Measurements from ENCODE around the gene TTC27. TPM values are rescaled to one million over a fixed set of nuclear protein-coding genes. Genes with fewer than 3 reads are reported as not detected.

TTC27 gene
- total RNA-seq, 2 donors from 2014 or later = 16.4 to 20.3 TPM

DNA sequence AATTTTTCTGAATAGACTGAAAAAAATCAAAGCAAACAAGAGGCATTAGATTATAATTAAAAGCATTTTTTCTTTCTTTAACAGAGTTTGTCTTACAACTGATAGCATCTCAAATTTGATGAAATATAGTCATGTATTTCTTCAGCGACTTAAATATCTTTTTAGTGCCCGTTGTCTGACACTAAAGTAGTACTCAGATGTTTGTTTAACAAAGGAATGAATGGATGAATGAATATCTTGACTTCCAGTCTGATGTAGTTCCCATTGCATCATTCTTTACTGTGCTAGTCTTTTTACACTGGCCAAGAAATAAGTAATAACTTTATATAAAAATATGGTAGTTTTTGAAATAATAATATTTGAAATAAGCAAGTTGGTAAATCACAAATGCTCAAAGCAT lies 111.1 kb downstream of the TTC27 start:
- Mint-ChIP-seq H3K4me3 (no peak overlapping the region), H3K27ac (no peak overlapping the region)
- DNase-seq = no peak

DNA sequence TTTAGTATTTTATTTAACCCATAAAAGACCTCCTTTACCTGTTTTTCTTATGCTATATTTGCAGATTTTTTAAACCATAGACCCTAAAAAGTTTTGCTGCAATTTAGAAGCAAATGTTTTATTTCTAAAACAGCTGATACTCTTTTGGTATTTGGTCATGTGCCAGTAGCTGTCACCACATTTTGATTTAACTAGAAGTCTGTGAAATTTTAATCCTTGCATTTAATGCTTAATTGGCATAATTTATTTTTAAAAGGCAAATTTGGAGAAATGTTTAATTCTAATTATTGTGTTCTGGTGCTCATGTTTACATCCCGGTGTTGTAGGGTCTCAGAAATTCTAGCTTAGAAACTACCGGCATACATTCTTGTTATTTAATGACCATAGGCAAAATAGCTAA lies 111.8 kb downstream of the TTC27 start:
- no peak overlapping the region for H3K27ac ChIP-seq (ENCODE audit: low read depth, low read length)
- H3K4me1 Mint-ChIP-seq = peaks cover 3% of the 10 kb centered on the region
- H3K4me3 ChIP-seq (ENCODE audit: low read length) = no peak overlapping the region
- no peak overlapping the region for H3K9ac ChIP-seq (ENCODE audit: extremely low read depth, low read length, poor library complexity, severe bottlenecking)
- TF ChIP-seq, protein P1, sequence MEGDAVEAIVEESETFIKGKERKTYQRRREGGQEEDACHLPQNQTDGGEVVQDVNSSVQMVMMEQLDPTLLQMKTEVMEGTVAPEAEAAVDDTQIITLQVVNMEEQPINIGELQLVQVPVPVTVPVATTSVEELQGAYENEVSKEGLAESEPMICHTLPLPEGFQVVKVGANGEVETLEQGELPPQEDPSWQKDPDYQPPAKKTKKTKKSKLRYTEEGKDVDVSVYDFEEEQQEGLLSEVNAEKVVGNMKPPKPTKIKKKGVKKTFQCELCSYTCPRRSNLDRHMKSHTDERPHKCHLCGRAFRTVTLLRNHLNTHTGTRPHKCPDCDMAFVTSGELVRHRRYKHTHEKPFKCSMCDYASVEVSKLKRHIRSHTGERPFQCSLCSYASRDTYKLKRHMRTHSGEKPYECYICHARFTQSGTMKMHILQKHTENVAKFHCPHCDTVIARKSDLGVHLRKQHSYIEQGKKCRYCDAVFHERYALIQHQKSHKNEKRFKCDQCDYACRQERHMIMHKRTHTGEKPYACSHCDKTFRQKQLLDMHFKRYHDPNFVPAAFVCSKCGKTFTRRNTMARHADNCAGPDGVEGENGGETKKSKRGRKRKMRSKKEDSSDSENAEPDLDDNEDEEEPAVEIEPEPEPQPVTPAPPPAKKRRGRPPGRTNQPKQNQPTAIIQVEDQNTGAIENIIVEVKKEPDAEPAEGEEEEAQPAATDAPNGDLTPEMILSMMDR (conservative IDR thresholded peaks at IDR 0.05) = no peak
- no peaks in the 10 kb centered on the region for H3K9me3 ChIP-seq (ENCODE audit: control insufficient read depth, low read length)
- H3K27me3 Mint-ChIP-seq (ENCODE audit: insufficient read depth) = no peaks in the 10 kb centered on the region
- H3K36me3 ChIP-seq (ENCODE audit: control insufficient read depth, insufficient read depth, low read length) = peaks cover 7% of the 10 kb centered on the region
- no peaks in the 10 kb centered on the region for H3K9me3 Mint-ChIP-seq
- no peak overlapping the region for H3K27ac Mint-ChIP-seq
- H3K4me3 Mint-ChIP-seq = no peak overlapping the region
- no peak for DNase-seq
- H3K27me3 ChIP-seq (ENCODE audit: control insufficient read depth, insufficient read depth, low read length, poor library complexity, severe bottlenecking) = no peaks in the 10 kb centered on the region
- 95 to 100% methylated on average over 2 of the region's 2 CpGs for WGBS, 2 experiments (ENCODE audit: insufficient coverage in 1 of 2, insufficient read length in 1 of 2)
- no peaks in the 10 kb centered on the region for H3K4me1 ChIP-seq (ENCODE audit: control insufficient read depth, insufficient read depth, low read length)
- H3K36me3 Mint-ChIP-seq (ENCODE audit: low read depth) = peaks cover 5% of the 10 kb centered on the region

More for the DNA sequence above, 111.1 kb downstream of the TTC27 start:
- TF ChIP-seq, protein P1 (conservative IDR thresholded peaks at IDR 0.05) = no peak
- H3K4me1 Mint-ChIP-seq = peaks cover 3% of the 10 kb centered on the region
- no peak overlapping the region for H3K27ac ChIP-seq (ENCODE audit: low read depth, low read length)
- no peak overlapping the region for H3K9ac ChIP-seq (ENCODE audit: extremely low read depth, low read length, poor library complexity, severe bottlenecking)
- H3K36me3 ChIP-seq (ENCODE audit: control insufficient read depth, insufficient read depth, low read length) = peaks cover 7% of the 10 kb centered on the region
- no peaks in the 10 kb centered on the region for H3K27me3 ChIP-seq (ENCODE audit: control insufficient read depth, insufficient read depth, low read length, poor library complexity, severe bottlenecking)
- no peaks in the 10 kb centered on the region for H3K9me3 ChIP-seq (ENCODE audit: control insufficient read depth, low read length)
- H3K4me1 ChIP-seq (ENCODE audit: control insufficient read depth, insufficient read depth, low read length) = no peaks in the 10 kb centered on the region
- H3K27me3 Mint-ChIP-seq (ENCODE audit: insufficient read depth) = no peaks in the 10 kb centered on the region
- WGBS, 2 experiments (ENCODE audit: insufficient coverage in 1 of 2, insufficient read length in 1 of 2) = 80 to 88% methylated on average over 1 to 2 of the region's 2 CpGs
- H3K9me3 Mint-ChIP-seq = no peaks in the 10 kb centered on the region
- no peak overlapping the region for H3K4me3 ChIP-seq (ENCODE audit: low read length)
- peaks cover 5% of the 10 kb centered on the region for H3K36me3 Mint-ChIP-seq (ENCODE audit: low read depth)

DNA sequence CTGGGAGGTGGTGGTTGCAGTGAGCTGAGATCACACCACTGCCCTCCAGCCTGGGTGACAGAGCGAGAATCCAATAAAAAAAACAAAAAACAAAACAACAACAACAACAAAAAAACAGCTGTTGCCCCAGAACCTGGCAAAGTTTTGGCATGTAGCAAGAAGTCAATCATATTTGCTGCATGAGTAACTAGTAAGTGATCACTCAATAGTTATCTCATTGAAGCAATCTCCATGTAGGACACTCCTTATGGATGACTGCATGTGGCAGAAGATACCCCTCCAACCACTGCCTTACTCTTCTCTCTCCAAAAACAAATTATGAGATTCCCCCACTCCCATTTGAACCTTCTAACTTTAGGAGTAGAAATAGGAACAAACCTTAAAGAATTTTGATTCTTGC lies 113.7 kb downstream of the TTC27 start:
- peaks cover 7% of the 10 kb centered on the region for H3K36me3 ChIP-seq (ENCODE audit: control insufficient read depth, insufficient read depth, low read length)
- H3K9ac ChIP-seq (ENCODE audit: extremely low read depth, low read length, poor library complexity, severe bottlenecking) = no peak overlapping the region
- no peaks in the 10 kb centered on the region for H3K27me3 ChIP-seq (ENCODE audit: control insufficient read depth, insufficient read depth, low read length, poor library complexity, severe bottlenecking)
- no peaks in the 10 kb centered on the region for H3K9me3 ChIP-seq (ENCODE audit: control insufficient read depth, low read length)
- WGBS, 2 experiments (ENCODE audit: insufficient coverage in 1 of 2, insufficient read length in 1 of 2) = 82% methylated on average over 1 of the region's 1 CpG; no CpG with 5 or more reads in 1 of the 2 experiments
- H3K27ac ChIP-seq (ENCODE audit: low read depth, low read length) = no peak overlapping the region
- H3K9me3 Mint-ChIP-seq = no peaks in the 10 kb centered on the region
- TF ChIP-seq, protein P1 (conservative IDR thresholded peaks at IDR 0.05) = no peak
- no peak overlapping the region for H3K4me3 Mint-ChIP-seq
- DNase-seq = no peak
- H3K36me3 Mint-ChIP-seq (ENCODE audit: low read depth) = peaks cover 5% of the 10 kb centered on the region
- H3K27ac Mint-ChIP-seq = no peak overlapping the region
- H3K4me3 ChIP-seq (ENCODE audit: low read length) = no peak overlapping the region
- no peaks in the 10 kb centered on the region for H3K27me3 Mint-ChIP-seq (ENCODE audit: insufficient read depth)
- H3K4me1 Mint-ChIP-seq = peaks cover 3% of the 10 kb centered on the region
- no peaks in the 10 kb centered on the region for H3K4me1 ChIP-seq (ENCODE audit: control insufficient read depth, insufficient read depth, low read length)

Data from endodermal cell (in vitro differentiated cells).